Measurements from ENCODE around the gene GMCL1. TPM values are rescaled to one million over a fixed set of nuclear protein-coding genes. Genes with fewer than 3 reads are reported as not detected.

The GMCL1 gene
- 10 to 100 TPM; 22.8 to 27.2 TPM for total RNA-seq
- long read RNA-seq, full-length matches to known transcripts: 59 of 67 reads
- long read RNA-seq, partial matches to known transcripts: 4 of 67 reads
- long read RNA-seq, other reads (novel, unspliced or antisense): 4 of 67 reads

GRCh38 chr2:69829256-69830044, at the start of gene GMCL1:
TSS of gene GMCL1 (plus strand) at chr2:69829660. CDS start at chr2:69829893, 233 bp downstream.
- DNase-seq (peak; percentile 96 to 99), ATAC-seq (peak; percentile 90)
- intact Hi-C loops (cut with DNase I, micrococcal nuclease): no loop called here

- intact Hi-C loops (cut with DNase I, micrococcal nuclease): no loop called here
- ATAC-seq: peak; percentile 4
- no peak for DNase-seq
Observed at GRCh38 chr2:69780921-69781320, 48.5 kb upstream of the GMCL1 start.

- ATAC-seq (peak; percentile 69), DNase-seq (peak in 1 of 2 donors; percentile 70)
- intact Hi-C loops (cut with DNase I, micrococcal nuclease): no loop called here
Observed at GRCh38 chr2:69781321-69782248, 47.9 kb upstream of the GMCL1 start.

- intact Hi-C loops (cut with DNase I, micrococcal nuclease): no loop called here
- ATAC-seq: no peak
- DNase-seq: no peak
Observed at GRCh38 chr2:69784228-69784627, 45.2 kb upstream of the GMCL1 start.

GRCh38 chr2:69785358-69785757, 44.1 kb upstream of the GMCL1 start:
- intact Hi-C loops (cut with DNase I, micrococcal nuclease): no loop called here
- DNase-seq (no peak), ATAC-seq (no peak)

- intact Hi-C loops (cut with DNase I, micrococcal nuclease): no loop called here
- ATAC-seq (no peak), DNase-seq (no peak)
Observed at GRCh38 chr2:69786052-69786560, 43.4 kb upstream of the GMCL1 start.

GRCh38 chr2:69789175-69789721, 40.2 kb upstream of the GMCL1 start:
- ATAC-seq: peak; percentile 15
- no peak for DNase-seq
- intact Hi-C loops (cut with DNase I, micrococcal nuclease): no loop called here

- ATAC-seq: no peak
Observed at GRCh38 chr2:69789772-69790600, 39.5 kb upstream of the GMCL1 start.

GRCh38 chr2:69790601-69790959, 38.9 kb upstream of the GMCL1 start:
- no peak for ATAC-seq
- DNase-seq: no peak
- intact Hi-C loops (cut with DNase I, micrococcal nuclease): no loop called here

More at GRCh38 chr2:69789772-69790600, 39.5 kb upstream of the GMCL1 start:
- intact Hi-C loops (cut with DNase I, micrococcal nuclease): no loop called here
- DNase-seq: no peak

GRCh38 chr2:69791045-69791444, 38.4 kb upstream of the GMCL1 start:
- intact Hi-C loops (cut with DNase I, micrococcal nuclease): no loop called here
- no peak for ATAC-seq

GRCh38 chr2:69796174-69796573, 33.3 kb upstream of the GMCL1 start:
- intact Hi-C loops (cut with DNase I, micrococcal nuclease): loop anchor here in 1 of 2 donors (5.0 kb wide), 1 partner anchor 54 kb away; the partner anchor contains the start of gene ANXA4
- ATAC-seq: peak; percentile 37
- no peak for DNase-seq

More at GRCh38 chr2:69791045-69791444, 38.4 kb upstream of the GMCL1 start:
- no peak for DNase-seq

GRCh38 chr2:69797235-69797634, 32.2 kb upstream of the GMCL1 start:
- no peak for DNase-seq
- no peak for ATAC-seq
- intact Hi-C loops (cut with DNase I, micrococcal nuclease): loop anchor here in 1 of 2 donors (5.0 kb wide), 1 partner anchor 55 kb away; the partner anchor contains the start of gene ANXA4

GRCh38 chr2:69797836-69798289, 31.6 kb upstream of the GMCL1 start:
- no peak for ATAC-seq
- intact Hi-C loops (cut with DNase I, micrococcal nuclease): loop anchor here in 1 of 2 donors (5.0 kb wide), 1 partner anchor 56 kb away; the partner anchor contains the start of gene ANXA4
- no peak for DNase-seq

- DNase-seq (peak in 1 of 2 donors; percentile 19), ATAC-seq (peak; percentile 65)
- intact Hi-C loops (cut with DNase I, micrococcal nuclease): loop anchor here in 1 of 2 donors (5.0 kb wide), 1 partner anchor 56 kb away; the partner anchor contains the start of gene ANXA4
Observed at GRCh38 chr2:69798290-69798908, 31.1 kb upstream of the GMCL1 start.

- no peak for DNase-seq
- ATAC-seq: peak; percentile 51
- intact Hi-C loops (cut with DNase I, micrococcal nuclease): loop anchor here in 1 of 2 donors (5.0 kb wide), 1 partner anchor 57 kb away; the partner anchor contains the start of gene ANXA4
Observed at GRCh38 chr2:69798909-69799526, 30.4 kb upstream of the GMCL1 start.

- intact Hi-C loops (cut with DNase I, micrococcal nuclease): no loop called here
- ATAC-seq (no peak), DNase-seq (no peak)
Observed at GRCh38 chr2:69801745-69802290, 27.6 kb upstream of the GMCL1 start.
